ENCODE data around the gene APBB2. TPM values are rescaled to one million over a fixed set of nuclear protein-coding genes. Genes with fewer than 3 reads are reported as not detected.
A peak's percentile ranks its signal among the peaks of the same experiment; 100 is the strongest.

APBB2 gene
- total and polyA plus RNA-seq, 4 donors = 22.7 to 101 (median 64.4) TPM

DNA sequence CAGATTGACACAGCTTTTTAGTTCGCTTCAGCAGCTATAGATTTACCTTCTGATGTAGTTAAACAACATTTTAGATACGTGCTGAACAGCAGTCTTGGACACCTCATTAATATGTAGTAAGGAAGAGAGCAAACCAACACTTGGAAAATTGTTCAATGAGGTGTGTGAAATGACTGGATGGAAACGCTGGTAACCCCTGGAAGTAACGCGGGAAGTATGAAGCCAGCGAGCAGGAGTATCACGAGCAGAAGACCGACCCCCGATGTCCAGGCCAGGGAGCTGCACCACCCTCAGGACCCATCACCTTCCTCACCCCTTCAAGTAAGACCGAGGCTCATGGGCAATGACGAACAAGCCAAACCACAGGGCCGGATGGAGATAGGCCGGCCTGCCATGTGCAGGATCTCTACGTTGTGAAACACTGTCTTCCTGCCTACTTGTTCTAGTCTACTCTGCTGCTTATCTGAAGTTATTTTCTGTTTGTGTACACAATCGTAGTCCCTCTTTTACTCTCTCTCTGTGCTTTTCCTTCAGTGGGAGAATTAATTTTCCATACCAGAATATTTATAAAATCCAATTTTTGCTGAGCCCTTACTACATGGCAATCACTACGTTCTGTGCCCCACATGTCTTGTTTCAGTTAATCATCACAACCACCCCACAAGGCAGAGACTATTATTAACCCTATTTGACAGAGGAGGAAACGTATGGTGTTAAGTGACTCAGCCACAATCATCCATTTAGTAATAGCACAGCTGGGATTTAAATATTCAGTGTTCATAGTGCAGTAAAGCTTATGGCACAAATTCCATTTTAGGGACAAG, 221.7 kb downstream of the APBB2 start:
- H3K36me3 ChIP-seq (ENCODE audit: control insufficient read depth in 1 of 2, insufficient read depth in 2 of 2, low read length in 1 of 2) = no peaks in the 10 kb centered on the region
- peak overlapping the region in 1 of 2 donors; percentile 40 for H3K27ac ChIP-seq (ENCODE audit: low read depth in 1 of 2, low read length in 2 of 2)
- peaks cover 3 to 9% of the 10 kb centered on the region in 2 donors for H3K4me1 ChIP-seq (ENCODE audit: control insufficient read depth in 1 of 2, insufficient read depth in 2 of 2, low read length in 2 of 2)
- WGBS, 2 donors = 71 to 80% methylated on average over 17 of the region's 17 CpGs
- intact Hi-C loops (cut with DNase I) = loop anchor here in 1 of 2 donors (10.0 kb wide), 1 partner anchor 52 kb away; no protein-coding TSS in a partner anchor
- H3K27me3 ChIP-seq (ENCODE audit: control insufficient read depth in 1 of 2, insufficient read depth in 2 of 2, low read length in 1 of 2) = no peaks in the 10 kb centered on the region
- H3K4me3 ChIP-seq (ENCODE audit: low read length in 2 of 2) = no peak overlapping the region
- DNase-seq (no peak), ATAC-seq (ENCODE audit: low FRiP score) (no peak)
- H3K9me3 ChIP-seq (ENCODE audit: control insufficient read depth, low read length) = no peaks in the 10 kb centered on the region

DNA sequence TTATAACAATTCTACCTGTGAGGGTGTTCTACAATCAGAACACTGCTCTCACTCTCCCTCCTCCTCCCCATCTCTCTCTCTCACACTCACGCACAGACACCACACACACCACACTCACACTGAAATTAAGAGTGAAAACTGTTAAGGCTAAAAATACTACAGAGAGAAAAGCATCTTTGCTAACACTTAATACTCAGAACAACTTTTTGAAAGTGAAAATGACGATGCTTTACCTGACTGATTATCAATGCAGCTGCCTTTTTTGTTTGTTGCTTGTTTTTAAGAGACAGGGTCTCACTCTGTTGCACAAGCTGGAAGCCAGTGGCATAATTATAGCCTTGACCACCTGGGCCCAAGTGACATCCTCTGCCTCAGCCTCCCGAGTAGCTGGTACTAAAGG, 222.4 kb downstream of the APBB2 start:
- Histone ChIP-seq H3K27me3 (ENCODE audit: control insufficient read depth in 1 of 2, insufficient read depth in 2 of 2, low read length in 1 of 2) (no peaks in the 10 kb centered on the region), H3K9me3 (ENCODE audit: control insufficient read depth, low read length) (no peaks in the 10 kb centered on the region), H3K36me3 (ENCODE audit: control insufficient read depth in 1 of 2, insufficient read depth in 2 of 2, low read length in 1 of 2) (no peaks in the 10 kb centered on the region), H3K4me3 (ENCODE audit: low read length in 2 of 2) (no peak overlapping the region), H3K4me1 (ENCODE audit: control insufficient read depth in 1 of 2, insufficient read depth in 2 of 2, low read length in 2 of 2) (peaks cover 3 to 9% of the 10 kb centered on the region in 2 donors), H3K27ac (ENCODE audit: low read depth in 1 of 2, low read length in 2 of 2) (no peak overlapping the region)
- intact Hi-C loops (cut with DNase I) = loop anchor here in 1 of 2 donors (10.0 kb wide), 1 partner anchor 53 kb away; no protein-coding TSS in a partner anchor
- WGBS, 2 donors = 77% methylated on average over 3 of the region's 3 CpGs
- ATAC-seq (ENCODE audit: low FRiP score) (no peak), DNase-seq (no peak)

DNA sequence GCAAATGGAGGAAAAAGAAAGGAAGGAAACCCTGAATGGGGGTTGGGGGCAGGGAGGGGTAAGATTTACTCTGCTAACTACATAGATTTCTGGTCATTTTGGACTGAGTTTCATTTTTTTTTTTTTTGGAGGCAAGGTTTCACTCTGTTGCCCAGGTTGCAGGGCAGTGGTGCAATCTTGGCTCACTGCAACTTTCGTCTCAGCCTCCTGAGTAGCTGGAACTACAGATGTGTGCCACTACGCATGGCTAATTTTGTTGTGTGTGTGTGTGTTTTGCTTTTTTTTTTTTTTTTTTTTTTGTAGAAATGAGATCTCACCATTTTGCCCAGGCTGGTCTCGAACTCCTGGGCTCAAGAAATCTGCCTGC, 223.5 kb downstream of the APBB2 start:
- 49 to 56% methylated on average over 3 of the region's 3 CpGs for WGBS, 2 donors
- ATAC-seq (ENCODE audit: low FRiP score) = no peak
- DNase-seq = no peak
- intact Hi-C loops (cut with DNase I) = loop anchor here in 1 of 2 donors (10.0 kb wide), 1 partner anchor 54 kb away; no protein-coding TSS in a partner anchor
- Histone ChIP-seq H3K36me3 (ENCODE audit: control insufficient read depth in 1 of 2, insufficient read depth in 2 of 2, low read length in 1 of 2) (no peaks in the 10 kb centered on the region), H3K4me3 (ENCODE audit: low read length in 2 of 2) (no peak overlapping the region), H3K27me3 (ENCODE audit: control insufficient read depth in 1 of 2, insufficient read depth in 2 of 2, low read length in 1 of 2) (no peaks in the 10 kb centered on the region), H3K4me1 (ENCODE audit: control insufficient read depth in 1 of 2, insufficient read depth in 2 of 2, low read length in 2 of 2) (peaks cover 3 to 9% of the 10 kb centered on the region in 2 donors), H3K27ac (ENCODE audit: low read depth in 1 of 2, low read length in 2 of 2) (no peak overlapping the region), H3K9me3 (ENCODE audit: control insufficient read depth, low read length) (no peaks in the 10 kb centered on the region)

DNA sequence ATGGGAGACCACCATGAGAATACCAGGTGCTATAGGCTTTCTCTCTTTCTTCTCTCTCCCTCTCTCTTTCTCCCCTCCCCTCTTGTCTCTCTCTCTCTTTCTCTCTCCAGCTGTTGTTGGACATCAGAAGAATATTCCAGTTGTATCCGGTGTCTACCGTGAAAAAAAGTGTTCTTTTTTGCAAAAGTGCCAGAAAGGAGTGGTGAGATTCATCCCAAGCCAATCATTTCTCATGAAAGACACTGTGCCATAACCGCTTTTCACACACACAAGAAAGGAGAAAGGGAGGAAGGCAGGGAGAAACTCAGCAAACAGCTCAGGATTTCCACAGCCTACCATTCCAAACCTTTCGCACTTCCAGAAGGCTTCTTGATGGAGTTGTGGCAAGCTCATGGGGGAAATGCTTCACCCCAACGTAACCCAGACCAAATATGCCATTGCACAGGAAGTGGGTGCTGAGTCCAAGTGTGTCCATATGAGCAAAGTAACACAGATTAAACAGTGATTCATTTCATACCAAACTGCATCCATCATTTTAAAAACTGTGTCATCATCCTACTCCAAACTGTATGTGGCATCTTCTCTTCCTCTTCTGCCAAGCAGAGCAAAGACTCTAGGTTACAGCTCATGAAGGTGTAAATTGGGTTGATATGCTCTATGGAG, 224.0 kb downstream of the APBB2 start:
- peaks cover 3 to 9% of the 10 kb centered on the region in 2 donors for H3K4me1 ChIP-seq (ENCODE audit: control insufficient read depth in 1 of 2, insufficient read depth in 2 of 2, low read length in 2 of 2)
- ATAC-seq (ENCODE audit: low FRiP score) (no peak), DNase-seq (no peak)
- H3K4me3 ChIP-seq (ENCODE audit: low read length in 2 of 2) = no peak overlapping the region
- no peak overlapping the region for H3K27ac ChIP-seq (ENCODE audit: low read depth in 1 of 2, low read length in 2 of 2)
- H3K36me3 ChIP-seq (ENCODE audit: control insufficient read depth in 1 of 2, insufficient read depth in 2 of 2, low read length in 1 of 2) = no peaks in the 10 kb centered on the region
- WGBS, 2 donors = 65 to 66% methylated on average over 5 of the region's 5 CpGs
- no peaks in the 10 kb centered on the region for H3K9me3 ChIP-seq (ENCODE audit: control insufficient read depth, low read length)
- intact Hi-C loops (cut with DNase I) = loop anchor here in 1 of 2 donors (10.0 kb wide), 1 partner anchor 54 kb away; no protein-coding TSS in a partner anchor
- no peaks in the 10 kb centered on the region for H3K27me3 ChIP-seq (ENCODE audit: control insufficient read depth in 1 of 2, insufficient read depth in 2 of 2, low read length in 1 of 2)

DNA sequence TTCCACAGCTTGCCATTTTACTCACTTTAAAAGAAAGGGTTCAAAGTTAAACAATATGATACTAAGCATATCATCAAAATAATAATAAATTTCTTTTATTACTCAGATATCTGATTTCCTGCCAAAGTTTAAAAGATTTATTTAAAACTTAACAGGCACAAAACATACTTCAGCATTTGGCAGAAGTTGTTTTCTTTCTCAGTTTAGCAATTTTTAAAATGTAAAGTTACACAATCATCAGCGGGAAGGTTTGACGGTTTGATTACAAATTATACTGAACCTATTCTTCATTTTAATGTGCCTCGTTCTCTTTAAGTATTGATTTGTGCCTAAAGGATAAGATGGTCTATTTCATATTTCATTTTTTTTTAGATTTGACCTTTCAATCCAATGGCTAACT, 227.2 kb downstream of the APBB2 start:
- no peaks in the 10 kb centered on the region for H3K36me3 ChIP-seq (ENCODE audit: control insufficient read depth in 1 of 2, insufficient read depth in 2 of 2, low read length in 1 of 2)
- ATAC-seq (ENCODE audit: low FRiP score) (no peak), DNase-seq (no peak)
- no peak overlapping the region for H3K27ac ChIP-seq (ENCODE audit: low read depth in 1 of 2, low read length in 2 of 2)
- no peak overlapping the region for H3K4me3 ChIP-seq (ENCODE audit: low read length in 2 of 2)
- intact Hi-C loops (cut with DNase I) = no loop called here
- H3K4me1 ChIP-seq (ENCODE audit: control insufficient read depth in 1 of 2, insufficient read depth in 2 of 2, low read length in 2 of 2) = peaks cover 0 to 9% of the 10 kb centered on the region in 2 donors
- no peaks in the 10 kb centered on the region for H3K9me3 ChIP-seq (ENCODE audit: control insufficient read depth, low read length)
- WGBS, 2 donors = 59 to 61% methylated on average over 3 of the region's 3 CpGs
- H3K27me3 ChIP-seq (ENCODE audit: control insufficient read depth in 1 of 2, insufficient read depth in 2 of 2, low read length in 1 of 2) = no peaks in the 10 kb centered on the region

DNA sequence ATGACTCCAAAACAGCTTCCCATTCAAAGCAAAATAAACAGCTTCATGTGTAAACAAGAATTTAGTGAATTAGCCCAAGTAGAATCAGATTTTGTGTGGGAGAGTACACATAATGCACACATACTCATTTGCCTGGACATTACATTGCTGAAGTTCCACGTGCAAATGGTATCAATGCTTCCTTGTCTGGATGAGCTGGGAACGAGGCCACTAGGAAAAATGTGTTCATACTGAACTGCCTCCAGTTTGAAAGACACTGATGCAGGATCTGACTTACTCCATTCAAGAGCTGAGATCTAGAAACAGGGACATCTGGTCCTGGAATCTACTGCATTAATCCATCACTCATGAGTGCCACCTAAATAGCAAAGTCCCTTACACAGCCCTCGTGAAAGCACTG, 228.0 kb downstream of the APBB2 start:
- Histone ChIP-seq H3K36me3 (ENCODE audit: control insufficient read depth in 1 of 2, insufficient read depth in 2 of 2, low read length in 1 of 2) (no peaks in the 10 kb centered on the region), H3K9me3 (ENCODE audit: control insufficient read depth, low read length) (no peaks in the 10 kb centered on the region), H3K27me3 (ENCODE audit: control insufficient read depth in 1 of 2, insufficient read depth in 2 of 2, low read length in 1 of 2) (no peaks in the 10 kb centered on the region), H3K4me3 (ENCODE audit: low read length in 2 of 2) (no peak overlapping the region), H3K27ac (ENCODE audit: low read depth in 1 of 2, low read length in 2 of 2) (no peak overlapping the region), H3K4me1 (ENCODE audit: control insufficient read depth in 1 of 2, insufficient read depth in 2 of 2, low read length in 2 of 2) (peaks cover 0 to 5% of the 10 kb centered on the region in 2 donors)
- intact Hi-C loops (cut with DNase I) = no loop called here
- WGBS, 2 donors = 65 to 66% methylated on average over 3 of the region's 3 CpGs
- ATAC-seq (ENCODE audit: low FRiP score) (no peak), DNase-seq (no peak)

DNA sequence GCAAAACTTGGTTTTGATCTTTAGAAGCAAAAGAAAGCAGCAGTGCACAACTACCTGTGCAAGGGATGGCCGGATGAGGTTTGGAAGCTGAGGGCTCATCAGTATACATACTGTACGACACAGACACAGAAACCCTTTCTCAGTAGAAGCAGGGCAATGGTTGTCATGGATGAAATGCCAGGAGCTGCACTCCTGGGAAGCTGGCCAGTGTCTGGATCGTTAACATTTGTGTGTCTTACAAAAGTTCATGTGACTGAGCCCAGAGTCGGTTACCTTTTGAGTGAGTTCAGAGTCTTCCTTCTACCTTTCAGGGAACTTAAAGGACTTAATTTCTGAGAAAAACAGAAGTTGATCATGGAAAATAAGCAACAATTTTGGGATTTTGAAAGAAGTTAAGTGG, 230.3 kb downstream of the APBB2 start:
- H3K4me1 ChIP-seq (ENCODE audit: control insufficient read depth in 1 of 2, insufficient read depth in 2 of 2, low read length in 2 of 2) = no peaks in the 10 kb centered on the region
- H3K4me3 ChIP-seq (ENCODE audit: low read length in 2 of 2) = no peak overlapping the region
- H3K27me3 ChIP-seq (ENCODE audit: control insufficient read depth in 1 of 2, insufficient read depth in 2 of 2, low read length in 1 of 2) = no peaks in the 10 kb centered on the region
- no peaks in the 10 kb centered on the region for H3K9me3 ChIP-seq (ENCODE audit: control insufficient read depth, low read length)
- ATAC-seq (ENCODE audit: low FRiP score) (no peak), DNase-seq (no peak)
- no peaks in the 10 kb centered on the region for H3K36me3 ChIP-seq (ENCODE audit: control insufficient read depth in 1 of 2, insufficient read depth in 2 of 2, low read length in 1 of 2)
- intact Hi-C loops (cut with DNase I) = no loop called here
- WGBS, 2 donors = 31 to 49% methylated on average over 4 of the region's 4 CpGs
- no peak overlapping the region for H3K27ac ChIP-seq (ENCODE audit: low read depth in 1 of 2, low read length in 2 of 2)

DNA sequence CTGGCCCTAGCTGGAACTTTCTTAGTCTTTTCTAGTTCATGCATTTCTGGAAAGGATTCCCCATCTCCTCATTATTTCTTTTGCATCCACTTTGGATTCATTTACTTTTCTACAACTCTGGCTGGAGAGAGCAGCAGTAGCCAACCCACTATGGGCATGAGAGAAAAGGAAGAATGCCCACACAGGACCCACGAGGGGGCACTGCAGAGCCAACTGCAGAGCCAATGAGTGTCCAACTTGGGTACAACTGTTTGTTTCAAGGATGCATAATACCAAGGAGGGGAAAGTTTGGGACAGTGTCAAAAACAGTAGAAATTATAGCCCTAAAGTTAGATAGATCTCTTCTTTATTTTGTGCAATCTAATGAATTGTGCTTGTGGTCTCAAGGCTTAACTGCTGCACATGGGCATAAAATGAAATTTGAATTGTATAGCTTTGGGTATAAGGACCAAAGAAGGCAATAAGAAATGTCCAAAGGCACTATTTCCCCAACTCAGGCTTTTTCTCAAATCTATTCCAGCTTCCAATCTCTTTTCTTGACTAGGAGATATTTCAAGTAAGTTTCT, 233.9 kb downstream of the APBB2 start:
- Histone ChIP-seq H3K4me1 (ENCODE audit: control insufficient read depth in 1 of 2, insufficient read depth in 2 of 2, low read length in 2 of 2) (no peaks in the 10 kb centered on the region), H3K9me3 (ENCODE audit: control insufficient read depth, low read length) (no peaks in the 10 kb centered on the region), H3K27ac (ENCODE audit: low read depth in 1 of 2, low read length in 2 of 2) (no peak overlapping the region), H3K36me3 (ENCODE audit: control insufficient read depth in 1 of 2, insufficient read depth in 2 of 2, low read length in 1 of 2) (no peaks in the 10 kb centered on the region), H3K27me3 (ENCODE audit: control insufficient read depth in 1 of 2, insufficient read depth in 2 of 2, low read length in 1 of 2) (no peaks in the 10 kb centered on the region), H3K4me3 (ENCODE audit: low read length in 2 of 2) (no peak overlapping the region)
- intact Hi-C loops (cut with DNase I) = no loop called here
- WGBS, 2 donors = 22 to 26% methylated on average over 1 of the region's 1 CpG
- ATAC-seq (ENCODE audit: low FRiP score) (no peak), DNase-seq (no peak)
